ENCODE results near the gene MRGPRX4.

The MRGPRX4 gene

DNA sequence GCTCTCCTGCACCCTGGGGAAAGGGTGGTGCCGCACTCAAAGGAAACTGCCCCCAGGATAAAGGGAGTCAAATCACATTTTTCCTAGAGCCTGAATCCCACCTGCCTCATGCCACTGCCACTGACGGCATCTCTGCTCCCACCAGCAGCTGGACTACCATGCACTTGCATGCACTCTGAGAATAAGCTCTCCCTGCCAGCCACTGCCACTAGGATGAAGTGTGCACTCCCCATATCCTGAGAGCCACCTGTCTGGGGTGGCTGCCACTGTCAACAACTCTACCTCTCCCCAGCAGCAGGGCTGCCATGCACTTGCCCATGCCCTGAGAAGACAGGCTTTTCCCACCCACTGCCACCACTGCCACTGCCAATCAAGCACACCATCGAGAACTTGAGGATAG is 31.6 kb downstream of the MRGPRX4 start:
- no peak for TF ChIP-seq CTCF (IDR thresholded peaks at IDR 0.05; ENCODE audit: low read depth, low read length, missing control alignments)
- no peak for DNase-seq (ENCODE audit: low read depth)
- no peak overlapping the region for H3K4me3 ChIP-seq (ENCODE audit: low read depth, low read length)
- in situ Hi-C loops (cut with HindIII; ENCODE audit: low sequenced_read_pairs): no loop called here

DNA sequence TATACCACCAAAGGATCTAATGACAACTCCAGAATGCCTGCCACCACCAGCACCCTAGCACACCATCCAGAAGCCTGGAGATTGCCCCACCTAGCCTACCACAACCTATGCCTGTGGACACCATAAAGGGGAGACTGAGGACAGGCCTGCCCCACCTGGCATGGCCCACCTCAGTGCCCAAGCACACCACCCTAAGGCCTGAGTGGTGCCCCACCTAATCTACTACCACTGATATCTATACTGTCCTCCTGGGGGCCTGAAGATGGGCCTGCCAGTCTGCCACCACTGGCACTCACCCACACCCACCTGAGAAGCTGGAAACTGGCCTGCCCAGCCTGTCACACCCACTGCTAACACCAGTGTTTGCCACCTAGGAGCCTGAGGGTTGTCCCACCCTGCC is 32.1 kb downstream of the MRGPRX4 start:
- H3K4me3 ChIP-seq (ENCODE audit: low read depth, low read length): no peak overlapping the region
- TF ChIP-seq CTCF (IDR thresholded peaks at IDR 0.05; ENCODE audit: low read depth, low read length, missing control alignments): no peak
- in situ Hi-C loops (cut with HindIII; ENCODE audit: low sequenced_read_pairs): no loop called here
- no peak for DNase-seq (ENCODE audit: low read depth)

DNA sequence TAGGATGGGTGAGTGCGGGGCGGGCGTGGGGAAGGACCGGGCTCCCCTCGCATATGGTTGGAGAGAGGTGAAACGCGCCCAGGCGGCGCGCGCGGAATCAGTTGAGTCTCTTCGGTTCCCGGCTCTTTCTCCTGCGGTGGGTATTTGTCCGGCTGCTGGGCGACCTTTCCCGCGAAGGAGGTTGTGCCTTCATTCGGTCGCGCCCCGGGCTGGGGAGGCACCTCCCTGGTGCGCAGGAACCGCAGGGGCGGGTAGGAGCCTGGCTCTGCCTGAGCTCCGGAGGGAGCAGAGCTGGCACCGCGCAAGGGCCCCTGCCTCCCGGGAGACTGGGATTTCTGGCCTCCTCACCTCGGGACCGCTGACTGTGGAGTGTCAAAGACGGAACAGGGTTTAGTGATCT is 36.4 kb downstream of the MRGPRX4 start:
- TF ChIP-seq CTCF (IDR thresholded peaks at IDR 0.05; ENCODE audit: low read depth, low read length, missing control alignments): no peak
- in situ Hi-C loops (cut with HindIII; ENCODE audit: low sequenced_read_pairs): no loop called here
- H3K4me3 ChIP-seq (ENCODE audit: low read depth, low read length): no peak overlapping the region
- DNase-seq (ENCODE audit: low read depth): no peak

GRCh38 chr11:18221274-18221876 is 48.7 kb downstream of the MRGPRX4 start:
- no peak for TF ChIP-seq CTCF (IDR thresholded peaks at IDR 0.05; ENCODE audit: low read depth, low read length, missing control alignments)
- in situ Hi-C loops (cut with HindIII; ENCODE audit: low sequenced_read_pairs): no loop called here
- no peak for DNase-seq (ENCODE audit: low read depth)
- no peak overlapping the region for H3K4me3 ChIP-seq (ENCODE audit: low read depth, low read length)

GRCh38 chr11:18222814-18223421 is 50.3 kb downstream of the MRGPRX4 start:
- no peak overlapping the region for H3K4me3 ChIP-seq (ENCODE audit: low read depth, low read length)
- DNase-seq (ENCODE audit: low read depth): no peak
- in situ Hi-C loops (cut with HindIII; ENCODE audit: low sequenced_read_pairs): no loop called here
- TF ChIP-seq CTCF (IDR thresholded peaks at IDR 0.05; ENCODE audit: low read depth, low read length, missing control alignments): no peak

All from astrocyte of the cerebellum (primary cell).